SU-DHL-6 (cell line): ENCODE data around the gene ZNF423.

Experiments used
- H2AFZ ChIP-seq: fragments of 200-600 bp; sonication (generic); 2 replicates; pipeline ENCODE4 v1.6.1; 2014; ENCODE audit warnings: low read depth, mild to moderate bottlenecking, moderate library complexity, mixed read lengths, antibody characterized with exemption, low read length; ENCODE audit not compliant: severe bottlenecking
- H3F3A ChIP-seq: fragments of 200-600 bp; shearing (Covaris generic); 2 replicates; pipeline ENCODE4 v1.6.0; 2016; ENCODE audit warnings: antibody characterized with exemption, mild to moderate bottlenecking; ENCODE audit not compliant: insufficient read depth
- H3K27ac ChIP-seq: fragments of 200-600 bp; sonication (generic); 2 replicates; pipeline ENCODE4 v1.5.1; 2016; ENCODE audit warnings: low read depth, mild to moderate bottlenecking, low read length, moderate library complexity, mixed read lengths
- H3K27me3 ChIP-seq: fragments of 200-600 bp; sonication (generic), shearing (Covaris generic); 2 replicates; pipeline ENCODE4 v1.6.0; 2014; ENCODE audit warnings: mild to moderate bottlenecking, low read length
- H3K36me3 ChIP-seq: fragments of 200-600 bp; sonication (generic); 2 replicates; pipeline ENCODE4 v1.6.1; 2014; ENCODE audit warnings: mild to moderate bottlenecking, low read length, mixed read lengths
- H3K4me2 ChIP-seq: fragments of 300-600, 200-600 bp; shearing (Covaris generic), sonication (generic); 2 replicates; pipeline ENCODE4 v1.6.0; 2014; ENCODE audit warnings: low read length, low read depth, mild to moderate bottlenecking; ENCODE audit not compliant: poor library complexity, severe bottlenecking
- H3K4me3 ChIP-seq: fragments of 200-600 bp; sonication (generic); 2 replicates; pipeline ENCODE4 v1.5.1; 2014; ENCODE audit warnings: antibody characterized with exemption, low read length, mild to moderate bottlenecking, mixed read lengths; ENCODE audit not compliant: insufficient read depth, poor library complexity, severe bottlenecking
- H3K79me2 ChIP-seq: fragments of 200-600 bp; sonication (generic); 2 replicates; pipeline ENCODE4 v1.6.1; 2014; ENCODE audit warnings: mild to moderate bottlenecking, low read length, moderate library complexity; ENCODE audit not compliant: insufficient read depth
- H3K9ac ChIP-seq: fragments of 200-600 bp; sonication (generic); 2 replicates; pipeline ENCODE4 v1.7.0; 2014; ENCODE audit warnings: mild to moderate bottlenecking, low read length
- H3K9me2 ChIP-seq: fragments of 200-600 bp; sonication (generic); replicated peaks from 2 replicates; pipeline ENCODE4 v1.6.1; 2014; ENCODE audit warnings: low read length; ENCODE audit not compliant: insufficient read depth
- H3K9me3 ChIP-seq: fragments of 200-600 bp; sonication (generic); 2 replicates; pipeline ENCODE4 v1.6.1; 2014; ENCODE audit warnings: low read length, mixed read lengths; ENCODE audit not compliant: insufficient read depth
- H4K20me1 ChIP-seq: fragments of 200-600 bp; sonication (generic); 2 replicates; pipeline ENCODE4 v1.6.1; 2014; ENCODE audit warnings: low read depth, mild to moderate bottlenecking, antibody characterized with exemption, low read length, moderate library complexity, mixed read lengths
- CTCF ChIP-seq: fragments of 200-600 bp; sonication (generic); IDR thresholded peaks from one replicate; pipeline ENCODE4 v1.5.1; 2017; ENCODE audit warnings: antibody characterized with exemption, mild to moderate bottlenecking, low read length, moderate library complexity; ENCODE audit not compliant: insufficient read depth, poor library complexity, severe bottlenecking
- EZH2phosphoT487 ChIP-seq: fragments of 200-600 bp; sonication (generic), shearing (Covaris generic); conservative IDR thresholded peaks from 2 replicates; pipeline ENCODE4 v1.6.1; 2018; ENCODE audit warnings: mild to moderate bottlenecking, antibody characterized with exemption, low read length, moderate library complexity, mixed read lengths

The ZNF423 gene

GRCh38 chr16:49896447-49896964 lies 40.6 kb upstream of the ZNF423 start:
- no peaks in the 10 kb centered on the region for H4K20me1 ChIP-seq
- H3K79me2 ChIP-seq = no peaks in the 10 kb centered on the region
- H3K36me3 ChIP-seq = no peaks in the 10 kb centered on the region
- no peaks in the 10 kb centered on the region for H3K9me2 ChIP-seq
- no peak overlapping the region for H3K27ac ChIP-seq
- no peaks in the 10 kb centered on the region for H3K27me3 ChIP-seq
- H2AFZ ChIP-seq = no peak overlapping the region
- no peak for TF ChIP-seq CTCF
- TF ChIP-seq EZH2phosphoT487 = no peak
- H3K4me2 ChIP-seq = no peak overlapping the region
- H3K4me3 ChIP-seq = no peak overlapping the region
- H3K9me3 ChIP-seq = no peaks in the 10 kb centered on the region
- no peak overlapping the region for H3K9ac ChIP-seq
- no peaks in the 10 kb centered on the region for H3F3A ChIP-seq

GRCh38 chr16:49890876-49891275 lies 35.0 kb upstream of the ZNF423 start:
- Histone ChIP-seq H3K9me3 (no peaks in the 10 kb centered on the region), H3K36me3 (no peaks in the 10 kb centered on the region), H3K4me3 (no peak overlapping the region), H3K9ac (no peak overlapping the region), H2AFZ (no peak overlapping the region), H4K20me1 (no peaks in the 10 kb centered on the region), H3K79me2 (no peaks in the 10 kb centered on the region), H3K27me3 (no peaks in the 10 kb centered on the region), H3K27ac (no peak overlapping the region), H3F3A (no peaks in the 10 kb centered on the region), H3K4me2 (no peak overlapping the region), H3K9me2 (no peaks in the 10 kb centered on the region)
- TF ChIP-seq CTCF (peak; percentile 22), EZH2phosphoT487 (no peak)

GRCh38 chr16:49889725-49890397 lies 33.9 kb upstream of the ZNF423 start:
- Histone ChIP-seq H3K27me3 (no peaks in the 10 kb centered on the region), H3K9me2 (no peaks in the 10 kb centered on the region), H3F3A (no peaks in the 10 kb centered on the region), H4K20me1 (no peaks in the 10 kb centered on the region), H3K27ac (no peak overlapping the region), H3K36me3 (no peaks in the 10 kb centered on the region), H3K9me3 (no peaks in the 10 kb centered on the region), H3K79me2 (no peaks in the 10 kb centered on the region), H2AFZ (no peak overlapping the region), H3K4me3 (no peak overlapping the region), H3K9ac (no peak overlapping the region), H3K4me2 (no peak overlapping the region)
- TF ChIP-seq EZH2phosphoT487 (no peak), CTCF (no peak)
